B cell (primary cell): ENCODE measurements around the gene VASN. TPM values are rescaled to one million over a fixed set of nuclear protein-coding genes. Genes with fewer than 3 reads are reported as not detected.

ENCODE experiments used
- ATAC-seq: fragments of 200-7000 bp; cut with Tn5 transposase; one replicate; pipeline ENCODE4 v1.10.0; 2021; ENCODE audit warnings: low read depth, mild to moderate bottlenecking, moderate number of reproducible peaks, moderate library complexity
- CTCF ChIA-PET: fragments of 350-600 bp; sonication (Branson Sonifier 250); formaldehyde crosslinking; loops from one replicate; lab custom pipeline; 2021; ENCODE audit warnings: antibody characterized with exemption, inconsistent platforms; lab: Charles Lee
- POLR2A ChIA-PET: fragments of 350-600 bp; sonication (Branson Sonifier 250); formaldehyde crosslinking; loops from one replicate; lab custom pipeline; 2021; ENCODE audit warnings: antibody characterized with exemption; lab: Charles Lee
- DNase-seq: peaks from one replicate; pipeline ENCODE4 v3.0.0; 2013
- H2AFZ ChIP-seq: 2 replicates; pipeline ENCODE4 v1.6.1; 2012; ENCODE audit warnings: mild to moderate bottlenecking, low read depth, low read length; ENCODE audit not compliant: insufficient read depth, poor library complexity, severe bottlenecking
- H3K27ac ChIP-seq, 2 donors: 1 replicate in 1 of 2; 2 replicates in 1 of 2; pipeline ENCODE4 v1.5.1; 2012 to 2013; ENCODE audit warnings: low read length in 2 of 2, mild to moderate bottlenecking in 2 of 2, moderate library complexity in 1 of 2
- H3K27me3 ChIP-seq, 4 experiments: fragments of 200-600 bp in 1 of 4; sonication (generic) in 1 of 4; replicated peaks in 1 of 4; 1 replicate in 2 of 4; 2 replicates in 2 of 4; pipeline versions ENCODE4 v1.6.1 to v1.7.0; 2013 to 2016; ENCODE audit warnings: low read length in 3 of 4, mild to moderate bottlenecking in 2 of 4, mixed read lengths in 1 of 4, moderate library complexity in 1 of 4; ENCODE audit not compliant: insufficient read depth in 4 of 4, control insufficient read depth in 3 of 4; ENCODE audit errors: control extremely low read depth in 1 of 4
- H3K36me3 ChIP-seq, 2 experiments: replicated peaks in 1 of 2; 1 replicate in 1 of 2; 2 replicates in 1 of 2; pipeline versions ENCODE4 v1.6.1 to v1.7.1; 2013; ENCODE audit warnings: low read length in 1 of 2; ENCODE audit not compliant: insufficient read depth in 2 of 2, control insufficient read depth in 1 of 2; ENCODE audit errors: control extremely low read depth in 1 of 2, extremely low read depth in 1 of 2
- H3K4me1 ChIP-seq, 2 donors: fragments of 200-600 bp in 1 of 2; sonication (generic) in 1 of 2; 1 replicate in 1 of 2; 2 replicates in 1 of 2; pipeline versions ENCODE4 v1.5.1 to v1.6.1; 2013 to 2017; ENCODE audit warnings: low read length in 2 of 2; ENCODE audit not compliant: control insufficient read depth in 2 of 2, insufficient read depth in 2 of 2
- H3K4me2 ChIP-seq: replicated peaks from 2 replicates; pipeline ENCODE3; 2012; ENCODE audit warnings: mild to moderate bottlenecking, low read depth, low read length; ENCODE audit not compliant: poor library complexity, severe bottlenecking
- H3K4me3 ChIP-seq, 5 experiments: fragments of 200-600 bp in 1 of 5; sonication (generic) in 1 of 5; 1 replicate in 3 of 5; 2 replicates in 2 of 5; pipeline versions ENCODE4 v1.5.1 to v1.7.0; 2011 to 2016; ENCODE audit warnings: low read length in 4 of 5, mild to moderate bottlenecking in 4 of 5, low read depth in 2 of 5, control low read depth in 1 of 5, moderate library complexity in 1 of 5; ENCODE audit not compliant: insufficient read depth in 1 of 5; ENCODE audit errors: control extremely low read depth in 1 of 5, extremely low read depth in 1 of 5
- H3K79me2 ChIP-seq: fragments of 200-600 bp; sonication (generic); one replicate; pipeline ENCODE4 v1.6.0; 2016; ENCODE audit warnings: low read length; ENCODE audit not compliant: control insufficient read depth, insufficient read depth
- H3K9ac ChIP-seq: fragments of 200-600 bp; sonication (generic); 2 replicates; pipeline ENCODE4 v1.6.1; 2017; ENCODE audit warnings: mild to moderate bottlenecking, low read length, moderate library complexity
- H3K9me3 ChIP-seq, 3 donors: one replicate each; pipeline versions ENCODE4 v1.6.1 to v1.7.1; 2013; ENCODE audit warnings: low read length in 2 of 3; ENCODE audit not compliant: control insufficient read depth in 2 of 3, insufficient read depth in 1 of 3; ENCODE audit errors: control extremely low read depth in 1 of 3
- H4K20me1 ChIP-seq: 2 replicates; pipeline ENCODE4 v1.6.0; 2012; ENCODE audit warnings: mild to moderate bottlenecking, low read length; ENCODE audit not compliant: insufficient read depth, control insufficient read depth, poor library complexity, severe bottlenecking
- H3K27ac Mint-ChIP-seq: one replicate; pipeline ENCODE4 v1.8.0; 2021; ENCODE audit warnings: mixed read lengths
- H3K27me3 Mint-ChIP-seq: one replicate; pipeline ENCODE4 v1.8.0; 2021; ENCODE audit warnings: mixed read lengths
- H3K4me1 Mint-ChIP-seq: one replicate; pipeline ENCODE4 v1.8.0; 2021; ENCODE audit warnings: mixed read lengths
- H3K4me3 Mint-ChIP-seq: one replicate; pipeline ENCODE4 v1.8.0; 2021; ENCODE audit warnings: mixed read lengths
- H3K9me3 Mint-ChIP-seq: one replicate; pipeline ENCODE4 v1.8.0; 2022; ENCODE audit warnings: mixed read lengths; ENCODE audit not compliant: insufficient read depth
- CTCF ChIP-seq: fragments of 200-600 bp; IDR thresholded peaks from one replicate; pipeline ENCODE4 v1.8.0; 2022; ENCODE audit warnings: antibody characterized with exemption, mild to moderate bottlenecking
- EZH2 ChIP-seq: IDR thresholded peaks from 2 replicates; pipeline ENCODE4 v1.6.1; 2012; ENCODE audit warnings: borderline replicate concordance, low read depth, mild to moderate bottlenecking, moderate library complexity, low read length; ENCODE audit not compliant: insufficient read depth, poor library complexity, severe bottlenecking
- WGBS: methylation state at CpG from one replicate; pipeline ENCODE4 v1.1.5; 2013; ENCODE audit warnings: missing lambda C conversion rate; ENCODE audit not compliant: insufficient coverage; 5-methylcytosine and 5-hydroxymethylcytosine counted together
- intact Hi-C: fragments of 100-400 bp; cut with micrococcal nuclease; formaldehyde crosslinking; loops from one replicate; pipeline ENCODE4 v1.10.0; 2022
- polyA plus RNA-seq: library from polyadenylated mRNA; depleted of rRNA; stranded (reverse); fragments of >200 nt; gene quantifications from 2 replicates; pipeline ENCODE4 v1.2.3, GENCODE V29; 2012
- total RNA-seq, 2 donors: library from RNA; stranded (reverse); fragments of 120-200 nt in 1 of 2; gene quantifications; 1 replicate in 1 of 2; 2 replicates in 1 of 2; pipeline versions ENCODE4 v1.2.3 to v1.2.4, GENCODE V29; 2013 to 2022

VASN gene
- total and polyA plus RNA-seq, 2 donors (not counting 1 experiment from before 2014, with no cell fraction given), result 0.57 to 0.76 TPM

GRCh38 chr16:4334724-4335495 is 36.7 kb upstream of the VASN start:
- Histone ChIP-seq H3K79me2 (peaks cover 27% of the 10 kb centered on the region), H2AFZ (no peak overlapping the region), H3K9me3 (no peaks in the 10 kb centered on the region), H3K27ac (no peak overlapping the region), H3K4me3 (no peak overlapping the region), H3K9ac (no peak overlapping the region), H4K20me1 (no peaks in the 10 kb centered on the region), H3K36me3 (peaks cover 0 to 7% of the 10 kb centered on the region in 2 experiments), H3K4me1 (no peaks in the 10 kb centered on the region), H3K27me3 (peaks cover 0 to 10% (median 0%) of the 10 kb centered on the region in 4 experiments), H3K4me2 (no peak overlapping the region)
- Mint-ChIP-seq H3K4me3 (no peak overlapping the region), H3K27me3 (no peaks in the 10 kb centered on the region), H3K9me3 (no peaks in the 10 kb centered on the region), H3K27ac (no peak overlapping the region), H3K4me1 (no peaks in the 10 kb centered on the region)
- ATAC-seq (no peak), DNase-seq (no peak)
- 94% methylated on average over 28 of the region's 32 CpGs for WGBS
- ChIA-PET POLR2A (no interaction called here), CTCF (interaction anchor here (0.6 to 10.0 kb wide), 3 partner anchors 9 to 68 kb away, joined by 4 to 152 read pairs (median 6); no protein-coding TSS in a partner anchor)
- intact Hi-C loops, result no loop called here
- TF ChIP-seq CTCF (no peak), EZH2 (no peak)
